GM04503 (cell line): ENCODE measurements around the gene RHOBTB1.
"Not testable (repeated sequence)": the region's sequence is repeated elsewhere in the genome, so short reads cannot be mapped to it uniquely, and the experiment has no call there.

Source experiments
- DNase-seq: peaks from one replicate; pipeline ENCODE4 v3.0.0-alpha.2; 2012; ENCODE audit warnings: low read depth

The RHOBTB1 gene

DNA sequence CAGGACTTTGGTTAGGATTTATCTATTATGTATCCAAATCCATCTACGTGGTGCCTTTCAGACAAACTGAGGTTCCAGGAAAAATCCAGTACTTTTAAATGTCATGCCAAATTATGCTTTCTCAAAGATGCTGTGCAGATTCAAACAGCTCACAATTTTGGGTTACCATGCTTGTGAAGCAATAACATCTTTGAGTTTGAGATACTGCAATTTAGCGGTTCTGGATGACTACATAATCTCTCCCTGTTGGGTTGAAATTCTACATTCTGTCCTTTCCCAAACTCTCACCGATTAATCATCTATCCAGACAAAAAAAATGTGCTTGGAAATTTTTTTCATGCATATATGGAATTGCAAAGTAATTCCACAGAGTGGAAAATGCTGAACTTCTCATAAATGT, 3.5 kb downstream of the RHOBTB1 start:
- DNase-seq: no peak

GRCh38 chr10:60937784-60938654, 6.0 kb downstream of the RHOBTB1 start:
- no peak for DNase-seq

GRCh38 chr10:60937022-60937421, 7.0 kb downstream of the RHOBTB1 start:
- no peak for DNase-seq

GRCh38 chr10:60934215-60935175, 9.5 kb downstream of the RHOBTB1 start:
- no peak for DNase-seq

DNA sequence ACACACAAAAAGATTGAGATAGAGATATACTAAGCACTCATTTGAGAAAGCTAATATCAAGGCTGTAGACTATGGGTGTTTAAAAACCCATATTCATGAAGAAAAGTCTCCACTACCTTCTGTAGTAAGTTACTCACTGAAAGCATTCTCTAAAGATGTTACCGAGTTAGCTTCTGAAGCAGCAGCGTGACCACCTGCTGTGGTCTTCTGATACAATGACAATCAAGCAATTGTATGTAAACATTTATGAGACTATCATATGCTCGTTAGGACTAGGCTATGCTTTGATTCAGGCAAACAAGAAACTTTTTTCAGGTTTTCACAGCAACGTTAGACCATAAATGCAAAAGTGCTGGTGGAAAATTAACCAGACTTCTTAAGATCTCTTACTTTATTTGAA, 11.2 kb downstream of the RHOBTB1 start:
- no peak for DNase-seq

DNA sequence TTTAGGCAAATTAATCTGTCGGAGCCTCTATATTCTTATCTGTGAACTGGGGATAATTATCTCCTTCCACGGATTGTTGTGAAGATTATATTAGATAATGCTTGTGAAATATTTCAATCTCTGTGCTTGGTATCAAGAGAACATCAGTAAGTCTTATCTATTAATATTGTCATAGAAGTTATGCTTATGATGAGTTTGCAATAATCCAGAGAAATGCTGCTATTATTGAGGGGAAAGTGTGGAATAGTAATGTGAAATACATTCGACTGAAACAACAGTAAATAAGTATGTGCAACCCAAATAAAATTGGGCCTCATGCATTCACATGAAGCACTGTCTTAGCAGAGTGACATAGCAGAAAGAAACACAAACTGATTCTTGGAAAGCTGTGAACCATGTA, 13.7 kb downstream of the RHOBTB1 start:
- no peak for DNase-seq

GRCh38 chr10:60921633-60922032, 22.4 kb downstream of the RHOBTB1 start:
- no peak for DNase-seq

GRCh38 chr10:60920479-60920878, 23.5 kb downstream of the RHOBTB1 start:
- DNase-seq: no peak

GRCh38 chr10:60919551-60919950, 24.4 kb downstream of the RHOBTB1 start:
- no peak for DNase-seq

DNA sequence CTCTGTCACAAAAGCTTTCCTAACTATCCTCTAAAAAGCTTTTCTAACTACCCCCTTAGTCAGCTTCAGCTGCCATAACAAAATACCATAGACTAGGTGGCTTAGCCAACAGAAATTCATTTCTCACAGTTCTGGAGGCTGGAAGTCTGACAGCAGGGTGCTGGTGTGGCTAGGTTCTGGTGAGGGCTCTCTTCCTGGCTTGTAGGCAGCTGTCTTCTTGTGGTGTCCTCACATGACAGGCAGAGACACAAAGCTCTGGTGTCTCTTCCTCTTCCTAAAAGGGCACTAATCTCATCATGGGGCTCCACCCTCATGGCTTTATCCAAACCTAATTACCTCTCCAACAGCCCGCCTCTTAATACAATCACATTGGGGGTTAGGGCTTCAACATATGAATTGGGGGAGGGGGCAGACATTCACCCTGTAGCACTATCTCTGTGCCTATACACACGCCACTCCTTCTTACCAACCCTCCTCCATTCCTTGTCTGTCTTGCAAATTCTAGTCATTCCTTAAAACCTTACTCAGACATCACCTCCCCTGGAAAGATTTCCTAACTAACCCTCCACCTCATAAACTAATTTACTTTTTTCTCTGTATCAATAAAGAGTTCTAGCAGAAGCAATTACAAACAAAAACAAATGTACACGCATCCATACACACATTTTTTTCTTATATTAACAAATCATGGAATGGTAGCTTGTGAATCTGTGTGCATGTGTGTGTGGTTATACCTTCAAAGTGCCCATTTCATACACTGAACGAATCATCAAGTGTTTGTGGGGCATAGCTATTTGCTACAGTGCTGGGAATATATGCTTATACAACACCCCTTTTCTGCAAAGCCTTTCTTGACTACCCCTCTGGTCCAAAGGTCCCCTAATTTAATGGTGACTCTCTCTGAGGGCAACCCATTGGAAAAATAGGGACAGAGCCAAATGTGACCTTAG, 26.4 kb downstream of the RHOBTB1 start:
- DNase-seq: no peak

- no peak for DNase-seq
Observed at GRCh38 chr10:60916025-60916424, 28.0 kb downstream of the RHOBTB1 start.

GRCh38 chr10:60914690-60915141, 29.3 kb downstream of the RHOBTB1 start:
- DNase-seq: peak; percentile 99

GRCh38 chr10:60913657-60914056, 30.3 kb downstream of the RHOBTB1 start:
- no peak for DNase-seq

GRCh38 chr10:60913071-60913470, 30.9 kb downstream of the RHOBTB1 start:
- DNase-seq: no peak

DNA sequence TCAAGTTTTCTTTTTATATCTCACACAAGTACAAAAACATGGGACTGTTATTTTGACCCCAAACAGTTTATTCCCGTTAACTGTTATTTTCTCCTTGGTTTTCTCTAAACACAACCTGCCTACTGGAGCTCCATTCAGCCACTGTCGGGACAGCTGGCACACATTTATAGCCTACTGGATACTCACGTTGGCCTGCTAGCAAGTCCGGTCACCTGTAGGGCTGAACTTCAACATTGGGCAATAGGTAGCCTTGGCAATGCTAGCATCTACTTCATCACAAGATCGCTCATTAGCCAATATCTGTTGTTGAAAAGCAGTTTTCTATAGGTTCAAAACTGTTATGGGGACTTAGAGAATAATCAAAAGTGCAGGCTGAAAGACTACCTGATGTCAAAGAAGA, 32.3 kb downstream of the RHOBTB1 start:
- DNase-seq: no peak

DNA sequence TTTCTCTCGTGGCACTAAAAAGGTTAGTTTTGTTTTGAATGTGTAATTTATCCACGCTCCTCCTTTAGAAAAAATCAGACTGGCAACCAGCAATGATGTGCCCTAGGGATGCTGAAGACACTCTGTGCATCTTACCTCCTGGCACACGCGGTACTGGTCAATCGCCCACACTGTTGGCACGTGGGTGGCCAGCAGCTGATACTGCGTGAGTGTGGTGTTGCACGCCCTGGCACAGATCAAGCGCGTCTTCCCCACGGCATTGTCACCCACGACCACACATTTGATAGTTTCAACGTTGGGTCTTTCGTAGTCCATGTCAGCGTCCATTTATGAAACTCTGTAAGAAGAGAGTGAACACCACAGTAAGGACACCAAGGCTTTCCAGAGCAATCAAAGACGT, 32.8 kb downstream of the RHOBTB1 start:
- DNase-seq: no peak

- no peak for DNase-seq
Observed at GRCh38 chr10:60910543-60910942, 33.4 kb downstream of the RHOBTB1 start.

- DNase-seq: no peak
Observed at GRCh38 chr10:60908896-60909295, 35.1 kb downstream of the RHOBTB1 start.

DNA sequence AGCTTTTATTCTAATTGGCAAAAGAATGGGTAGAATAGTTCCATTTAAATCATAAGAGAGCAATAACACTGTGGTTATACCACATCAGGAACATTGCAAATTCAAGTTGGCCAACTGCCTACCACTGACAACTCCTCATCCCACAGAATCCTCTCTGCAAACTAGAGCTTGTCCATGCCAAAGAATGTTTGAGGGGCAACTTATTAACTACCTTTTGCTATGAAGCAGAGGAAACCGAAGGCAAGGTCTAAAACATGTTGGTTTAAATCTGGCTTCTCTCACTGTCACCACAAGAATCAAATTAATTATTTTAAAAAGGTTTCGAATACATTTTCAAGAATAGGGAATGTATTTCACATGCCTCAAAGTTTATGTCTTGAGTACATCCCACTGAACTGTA, 36.0 kb downstream of the RHOBTB1 start:
- no peak for DNase-seq

- no peak for DNase-seq
Observed at GRCh38 chr10:60907236-60907635, 36.7 kb downstream of the RHOBTB1 start.

DNA sequence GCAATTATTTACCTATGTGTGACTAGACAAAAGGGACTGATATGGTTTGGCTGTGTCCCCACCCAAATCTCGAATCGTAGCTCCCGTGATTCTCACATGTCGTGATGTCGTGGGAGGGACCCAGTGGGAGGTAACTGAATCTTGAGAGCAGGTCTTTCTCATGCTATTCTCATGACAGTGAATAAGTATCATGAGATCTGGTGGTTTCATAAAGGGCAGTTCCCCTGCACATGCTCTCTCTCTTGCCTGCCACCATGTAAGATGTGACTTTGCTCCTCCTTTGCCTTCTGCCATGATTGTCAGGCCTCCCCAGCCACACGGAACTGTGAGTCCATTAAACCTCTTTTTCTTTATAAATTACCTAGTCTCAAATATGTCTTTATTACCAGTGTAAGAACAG, 37.2 kb downstream of the RHOBTB1 start:
- not testable (repeated sequence) for DNase-seq

GRCh38 chr10:60906411-60906810, 37.6 kb downstream of the RHOBTB1 start:
- DNase-seq: no peak
